H1 (cell line): ENCODE data around the gene PIK3R3. TPM values are rescaled to one million over a fixed set of nuclear protein-coding genes. Genes with fewer than 3 reads are reported as not detected.
A peak's percentile ranks its signal among the peaks of the same experiment; 100 is the strongest.

Source experiments
- CBX5 ChIP-seq: fragments of 300-800, 300-1000 bp; sonication (generic); IDR thresholded peaks from 2 replicates; pipeline ENCODE4 v1.7.1; 2016; ENCODE audit warnings: antibody characterized with exemption, low read length, low read depth
- CHD1 ChIP-seq: IDR thresholded peaks from 2 replicates; pipeline ENCODE4 v1.6.1; 2012; ENCODE audit warnings: low read depth, low read length, improper control_type of control experiment
- CTCF ChIP-seq, 3 experiments: IDR thresholded peaks; 1 replicate in 2 of 3; 2 replicates in 1 of 3; pipeline versions ENCODE4 v1.5.1 to v1.6.1; 2011; ENCODE audit warnings: low read length in 3 of 3, mild to moderate bottlenecking in 3 of 3, inconsistent platforms in 2 of 3, low read depth in 1 of 3, moderate library complexity in 1 of 3; ENCODE audit not compliant: insufficient read depth in 1 of 3; ENCODE audit errors: control extremely low read depth in 1 of 3
- EP300 ChIP-seq, 2 experiments: IDR thresholded peaks; 1 replicate in 1 of 2; 2 replicates in 1 of 2; pipeline ENCODE4 v1.6.1; 2011 to 2012; ENCODE audit warnings: low read depth in 2 of 2, low read length in 2 of 2, mild to moderate bottlenecking in 2 of 2, borderline replicate concordance in 1 of 2, inconsistent platforms in 1 of 2, moderate library complexity in 1 of 2
- EZH2 ChIP-seq: fragments of 200-600 bp; sonication (generic); IDR thresholded peaks from 2 replicates; pipeline ENCODE4 v1.7.1; 2012; ENCODE audit warnings: low read depth, mild to moderate bottlenecking, moderate library complexity, low read length, inconsistent platforms; ENCODE audit not compliant: severe bottlenecking
- GABPA ChIP-seq: IDR thresholded peaks from 2 replicates; pipeline ENCODE4 v1.6.1; 2011; ENCODE audit warnings: mild to moderate bottlenecking, low read length, moderate library complexity, borderline replicate concordance; ENCODE audit not compliant: insufficient read depth
- NANOG ChIP-seq: IDR thresholded peaks from 2 replicates; pipeline ENCODE4 v1.6.1; 2011; ENCODE audit warnings: low read length, low read depth, mild to moderate bottlenecking, inconsistent platforms; ENCODE audit not compliant: insufficient read depth, poor library complexity, severe bottlenecking
- RFX5 ChIP-seq: IDR thresholded peaks from 2 replicates; pipeline ENCODE4 v1.6.1; 2011; ENCODE audit warnings: low read depth, low read length, improper control_type of control experiment, borderline replicate concordance
- RXRA ChIP-seq: IDR thresholded peaks from 2 replicates; pipeline ENCODE4 v1.6.1; 2011; ENCODE audit warnings: low read depth, mild to moderate bottlenecking, low read length, moderate library complexity; ENCODE audit not compliant: insufficient read depth
- SIN3A ChIP-seq, 2 experiments: IDR thresholded peaks in 1 of 2; conservative IDR thresholded peaks in 1 of 2; 2 replicates each; pipeline ENCODE4 v1.6.1; 2011 to 2012; ENCODE audit warnings: low read length in 2 of 2, improper control_type of control experiment in 1 of 2, low read depth in 1 of 2, mild to moderate bottlenecking in 1 of 2
- SP4 ChIP-seq: IDR thresholded peaks from 2 replicates; pipeline ENCODE4 v1.6.1; 2012; ENCODE audit warnings: low read length, inconsistent platforms
- ZNF274 ChIP-seq: IDR thresholded peaks from 2 replicates; pipeline ENCODE4 v1.7.0; 2012; ENCODE audit warnings: low read length, borderline replicate concordance; ENCODE audit errors: extremely low read depth
- polyA plus RNA-seq, 7 experiments: library from polyadenylated mRNA; depleted of rRNA in 3 of 7; stranded (reverse) in 5 of 7; unstranded in 2 of 7; fragments of >200 nt in 5 of 7; fragments of 200-250 nt in 2 of 7; gene quantifications; 1 replicate in 5 of 7; 2 replicates in 1 of 7; 4 replicates in 1 of 7; pipeline versions ENCODE4 v1.2.1 to v1.2.3, GENCODE V29; 2011 to 2013; ENCODE audit warnings: missing spikeins in 2 of 7, mixed read lengths in 2 of 7
- total RNA-seq: library from RNA; stranded (reverse); fragmentation: NEBNext Ultra II Directional; extraction: Animal tissue kit (Norgen Biotek cat#: 25700); gene quantifications from 2 replicates; pipeline ENCODE4 v1.2.1, GENCODE V29; 2021

Gene PIK3R3
- total and polyA plus RNA-seq, 2 of the 8 experiments (the other 6 are each of a cell fraction or from before 2014, with no cell fraction given): 5.3 to 13.6 TPM

DNA sequence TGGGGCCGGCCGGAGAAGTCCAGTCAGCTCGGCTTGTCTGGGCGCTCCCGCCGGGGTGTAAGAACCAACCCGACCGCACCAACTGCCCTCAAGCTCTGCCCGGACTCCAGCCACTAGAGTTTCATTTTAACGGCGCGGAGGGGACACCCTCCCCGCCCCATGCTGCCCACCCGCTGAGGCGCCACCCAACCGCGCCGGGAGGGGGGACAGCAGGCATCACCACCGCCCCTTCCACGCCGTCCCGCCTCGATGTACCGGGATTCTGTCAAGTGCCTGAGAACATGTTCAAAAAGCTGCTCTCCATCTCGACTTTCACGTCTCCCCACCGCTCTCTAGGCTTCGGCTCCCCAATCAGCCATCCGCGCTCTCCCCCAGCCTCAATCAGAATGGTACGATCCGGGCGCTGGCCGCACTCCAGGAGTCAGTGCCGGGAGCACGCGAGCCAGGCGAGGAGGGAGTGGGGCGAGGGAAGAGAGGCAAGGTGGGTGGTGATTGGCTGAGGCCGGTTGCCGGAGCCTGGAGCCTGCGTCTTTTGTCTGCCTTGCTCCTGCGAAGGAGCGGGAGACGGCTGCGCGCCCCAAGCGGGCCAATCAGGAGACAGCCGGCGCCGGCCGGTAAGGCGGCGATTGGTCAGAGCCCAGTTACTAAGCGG lies at the start of gene PIK3R3 (continued):
- TF ChIP-seq CBX5 (no peak), SP4 (peak; percentile 64; the same call in 1 of the 2 replicates), NANOG (no peak), CTCF (IDR thresholded peaks at IDR 0.05; ENCODE audit: control extremely low read depth in 1 of 3, insufficient read depth in 1 of 3, low read depth in 1 of 3, low read length in 3 of 3) (no peak), EZH2 (no peak), RXRA (no peak), ZNF274 (no peak), SIN3A (conservative IDR thresholded peaks at IDR 0.05 in 1 of 2, IDR thresholded peaks at IDR 0.05 in 1 of 2; ENCODE audit: low read depth in 1 of 2, low read length in 2 of 2) (no peak), GABPA (no peak; the same call in 1 of the 2 replicates), CHD1 (peak; percentile 95), RFX5 (peak; percentile 86), EP300 (IDR thresholded peaks at IDR 0.05; ENCODE audit: borderline replicate concordance in 1 of 2, low read depth in 2 of 2, low read length in 2 of 2) (peak in 1 of 2 experiments; percentile 99; a peak in 2 of 3 replicates)
